K562 (cell line): ENCODE results near the gene MX1. TPM values are rescaled to one million over a fixed set of nuclear protein-coding genes. Genes with fewer than 3 reads are reported as not detected.

Experiments used
- ATAC-seq: fragments of 200-7000 bp; cut with Tn5 transposase; 3 replicates; pipeline ENCODE4 v1.9.1; 2020; ENCODE audit warnings: moderate library complexity
- BruUV-seq: library from RNA; stranded (reverse); fragments of 400-500 nt; replicated peaks from 2 replicates; lab custom pipeline; 2021; lab: Mats Ljungman, UMichigan
- CTCF ChIA-PET: fragments of 300-600 bp; formaldehyde crosslinking; extraction: SDS; loops from one replicate; lab custom pipeline; 2021; ENCODE audit warnings: low intra/inter-chr PET ratio; lab: Yijun Ruan, JAX
- POLR2A ChIA-PET: fragments of 300-600, 350-650 bp; sonication (Branson Sonifier 250); formaldehyde crosslinking; extraction: SDS; loops from one replicate; lab custom pipeline; 2021; ENCODE audit warnings: antibody characterized with exemption, inconsistent platforms; lab: Yijun Ruan, JAX
- DNase-seq, 4 experiments: peaks; one replicate each; pipeline versions ENCODE4 v3.0.0 to v3.0.0-alpha.2; 2011 to 2018; ENCODE audit warnings: low spot score in 3 of 4, mixed read lengths in 3 of 4; ENCODE audit errors: extremely low read depth in 1 of 4
- FAIRE-seq: peaks from 2 replicates; lab custom pipeline; 2011; peaks lifted over from hg19 to GRCh38; lab: Jason Lieb, UNC
- H2AFZ ChIP-seq: 2 replicates; pipeline ENCODE4 v1.6.0; 2011; ENCODE audit warnings: low read depth, low read length, control low read depth, inconsistent platforms
- H3K27ac ChIP-seq: fragments of 200-600 bp; 3 replicates; pipeline ENCODE4 v1.8.0; 2011; ENCODE audit warnings: low read depth, mild to moderate bottlenecking, control low read depth, inconsistent platforms, low read length, moderate library complexity, mixed read lengths; ENCODE audit errors: extremely low read depth
- H3K27me3 ChIP-seq, 2 experiments: fragments of 300-600 bp in 1 of 2; 2 replicates in 1 of 2; 3 replicates in 1 of 2; pipeline versions ENCODE4 v1.6.0 to v1.8.0; 2011; ENCODE audit warnings: inconsistent platforms in 2 of 2, low read length in 2 of 2, mild to moderate bottlenecking in 1 of 2, mixed read lengths in 1 of 2, moderate library complexity in 1 of 2; ENCODE audit not compliant: control insufficient read depth in 2 of 2, insufficient read depth in 2 of 2
- H3K36me3 ChIP-seq: fragments of 300-600 bp; 3 replicates; pipeline ENCODE4 v1.8.0; 2011; ENCODE audit warnings: mild to moderate bottlenecking, low read length, inconsistent platforms; ENCODE audit not compliant: control insufficient read depth, insufficient read depth
- H3K4me1 ChIP-seq, 2 experiments: fragments of 200-600 bp in 1 of 2; replicated peaks in 1 of 2; 2 replicates in 1 of 2; 3 replicates in 1 of 2; pipeline versions ENCODE4 v1.5.1 to v1.8.0; 2011; ENCODE audit warnings: inconsistent platforms in 2 of 2, low read length in 2 of 2, mild to moderate bottlenecking in 1 of 2, mixed read lengths in 1 of 2, moderate library complexity in 1 of 2; ENCODE audit not compliant: control insufficient read depth in 2 of 2, insufficient read depth in 2 of 2
- H3K4me2 ChIP-seq: 2 replicates; pipeline ENCODE4 v1.6.1; 2011; ENCODE audit warnings: low read length, control low read depth, inconsistent platforms, mixed read lengths; ENCODE audit not compliant: insufficient read depth
- H3K4me3 ChIP-seq: fragments of 200-600 bp; sonication (generic), shearing (Covaris generic); 2 replicates; pipeline ENCODE4 v1.5.1; 2016; ENCODE audit warnings: control low read depth, inconsistent platforms
- H3K79me2 ChIP-seq: fragments of 200-600 bp; 3 replicates; pipeline ENCODE4 v1.8.0; 2011; ENCODE audit warnings: low read length, inconsistent platforms; ENCODE audit not compliant: control insufficient read depth, insufficient read depth
- H3K9ac ChIP-seq, 2 experiments: 2 replicates each; pipeline versions ENCODE4 v1.6.0 to v1.6.1; 2011; ENCODE audit warnings: low read depth in 2 of 2, low read length in 2 of 2, control low read depth in 1 of 2, inconsistent platforms in 1 of 2, mild to moderate bottlenecking in 1 of 2, mixed read lengths in 1 of 2; ENCODE audit not compliant: insufficient read depth in 1 of 2
- H3K9me1 ChIP-seq: one replicate; pipeline ENCODE4 v1.6.0; 2011; ENCODE audit warnings: inconsistent platforms, mild to moderate bottlenecking, low read length, moderate library complexity; ENCODE audit not compliant: control insufficient read depth, insufficient read depth
- H3K9me3 ChIP-seq: replicated peaks from 2 replicates; pipeline ENCODE4 v1.5.1; 2011; ENCODE audit warnings: low read depth, low read length, inconsistent platforms; ENCODE audit not compliant: control insufficient read depth, insufficient read depth
- H4K20me1 ChIP-seq: replicated peaks from 2 replicates; pipeline ENCODE4 v1.6.1; 2011; ENCODE audit warnings: low read length, inconsistent platforms, mixed read lengths; ENCODE audit not compliant: control insufficient read depth, insufficient read depth
- CREM ChIP-seq: IDR thresholded peaks from 2 replicates; pipeline ENCODE4 v1.6.1; 2014; ENCODE audit warnings: antibody characterized with exemption, low read depth
- ETS2 ChIP-seq: IDR thresholded peaks from 2 replicates; pipeline ENCODE4 v1.6.1; 2016; ENCODE audit warnings: borderline replicate concordance, missing genetic modification characterization, mild to moderate bottlenecking, moderate library complexity, missing compliant biosample characterization; ENCODE audit not compliant: poor library complexity, severe bottlenecking
- NRF1 ChIP-seq, 2 experiments: fragments of 450-650 bp; IDR thresholded peaks in 1 of 2; conservative IDR thresholded peaks in 1 of 2; 2 replicates each; pipeline ENCODE4 v1.6.1; 2014; ENCODE audit warnings: mild to moderate bottlenecking in 2 of 2
- PCBP1 ChIP-seq: fragments of 200-400 bp; formaldehyde crosslinking; IDR thresholded peaks from 2 replicates; pipeline ENCODE4 v1.6.1; 2018; ENCODE audit warnings: mild to moderate bottlenecking, low read depth, low read length; ENCODE audit not compliant: poor library complexity, severe bottlenecking
- POLR3A ChIP-seq: IDR thresholded peaks from 2 replicates; pipeline ENCODE4 v1.6.1; 2011; ENCODE audit warnings: borderline replicate concordance, mild to moderate bottlenecking, moderate library complexity; ENCODE audit not compliant: insufficient read length, insufficient read depth; ENCODE audit errors: extremely low read depth
- RAD51 ChIP-seq: fragments of 450-650 bp; IDR thresholded peaks from 2 replicates; pipeline ENCODE4 v1.7.1; 2016; ENCODE audit warnings: low read depth, mild to moderate bottlenecking, borderline replicate concordance
- SMARCE1 ChIP-seq: fragments of 450-650 bp; IDR thresholded peaks from 2 replicates; pipeline ENCODE4 v1.7.1; 2016; ENCODE audit warnings: mild to moderate bottlenecking
- SMC3 ChIP-seq: conservative IDR thresholded peaks from 2 replicates; pipeline ENCODE4 v1.6.1; 2011; ENCODE audit warnings: low read depth, low read length, improper control_type of control experiment; ENCODE audit not compliant: insufficient read depth
- ZFP1 ChIP-seq: fragments of 450-650 bp; formaldehyde crosslinking; IDR thresholded peaks from 2 replicates; pipeline ENCODE4 v1.4.0; 2020; ENCODE audit warnings: mild to moderate bottlenecking, mixed read lengths
- WGBS: fragments of 100-300 bp; shearing (Covaris generic); methylation state at CpG from one replicate; pipeline ENCODE4 v1.1.6; 2016; ENCODE audit warnings: low coverage, mixed read lengths; ENCODE audit not compliant: insufficient coverage; ENCODE audit errors: missing lambda C conversion rate; 5-methylcytosine and 5-hydroxymethylcytosine counted together
- in situ Hi-C: fragments of 300-500 bp; cut with MboI; formaldehyde crosslinking; loops from 4 replicates; pipeline ENCODE4 v1.15.0; 2018; ENCODE audit warnings: inconsistent platforms, mixed read lengths
- intact Hi-C: fragments of 100-400 bp; cut with micrococcal nuclease; formaldehyde crosslinking; loops from 2 replicates; pipeline ENCODE4 v1.14.2; 2022
- polyA plus RNA-seq, 8 experiments: library from polyadenylated mRNA; depleted of rRNA in 4 of 8; stranded (reverse) in 5 of 8; unstranded in 3 of 8; fragments of >200 nt; fragmentation: Nextera tagmentation in 2 of 8; fragmentation: Illumina TruSeq in 1 of 8; extraction: Ambion mirVana in 2 of 8; extraction: Trizol in 1 of 8; gene quantifications; 2 replicates each; pipeline versions ENCODE4 v1.2.1 to v1.2.3, GENCODE V29; 2011 to 2014; ENCODE audit warnings: inconsistent platforms in 1 of 8, missing spikeins in 1 of 8
- total RNA-seq, 7 experiments: library from RNA; depleted of rRNA in 6 of 7; stranded (reverse); fragments of >200 nt in 6 of 7; fragmentation: Illumina TruSeq in 2 of 7; extraction: Trizol in 2 of 7; gene quantifications; 2 replicates each; pipeline versions ENCODE4 v1.2.1 to v1.2.3, GENCODE V29; 2011 to 2021; ENCODE audit warnings: low replicate concordance in 1 of 7
- TF ChIP-seq, protein P1 (sequence below): fragments of 250-450 bp; sonication (Bioruptor Pico); IDR thresholded peaks from 2 replicates; pipeline ENCODE4 v1.6.1; 2021; ENCODE audit warnings: mild to moderate bottlenecking
- TF ChIP-seq, protein P2 (sequence below), 2 experiments: fragments of 450-650 bp; IDR thresholded peaks; 2 replicates each; pipeline ENCODE4 v1.6.1; 2018; ENCODE audit warnings: mild to moderate bottlenecking in 2 of 2, low read depth in 1 of 2; ENCODE audit not compliant: partially characterized antibody in 2 of 2
- TF ChIP-seq, protein P3 (sequence below), 2 experiments: fragments of 450-650 bp; conservative IDR thresholded peaks; 2 replicates each; pipeline ENCODE4 v1.6.1; 2017; ENCODE audit warnings: mild to moderate bottlenecking in 2 of 2, moderate library complexity in 2 of 2

Gene MX1
- total and polyA plus RNA-seq, 9 of the 15 experiments (the other 6 are each of a cell fraction or from before 2014, with no cell fraction given): 0.07 to 0.51 (median 0.21) TPM; not detected in 5

DNA sequence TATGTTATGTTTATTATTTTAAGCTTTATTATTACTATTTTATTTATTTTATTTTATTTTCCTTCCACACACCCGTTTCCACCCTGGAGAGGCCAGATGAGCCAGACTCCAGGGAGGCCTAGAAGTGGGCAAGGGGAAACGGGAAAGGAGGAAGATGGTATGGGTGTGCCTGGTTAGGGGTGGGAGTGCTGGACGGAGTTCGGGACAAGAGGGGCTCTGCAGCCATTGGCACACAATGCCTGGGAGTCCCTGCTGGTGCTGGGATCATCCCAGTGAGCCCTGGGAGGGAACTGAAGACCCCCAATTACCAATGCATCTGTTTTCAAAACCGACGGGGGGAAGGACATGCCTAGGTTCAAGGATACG is 468 bp upstream of the MX1 start:
- H3K9me1 ChIP-seq: no peaks in the 10 kb centered on the region
- H3K9ac ChIP-seq: no peak overlapping the region
- ATAC-seq (no peak), DNase-seq (no peak), FAIRE-seq (no peak)
- peaks cover 22 to 51% of the 10 kb centered on the region in 2 experiments; a peak in 4 of 5 replicates for H3K27me3 ChIP-seq
- H3K4me1 ChIP-seq: peaks cover 0 to 7% of the 10 kb centered on the region in 2 experiments; a peak in 2 of 5 replicates
- no peaks in the 10 kb centered on the region for H3K9me3 ChIP-seq
- H4K20me1 ChIP-seq: no peaks in the 10 kb centered on the region
- CTCF ChIA-PET: no interaction called here
- no TSS peak for BruUV-seq
- no peak overlapping the region for H3K4me2 ChIP-seq
- in situ Hi-C loops: no loop called here
- H3K36me3 ChIP-seq: no peaks in the 10 kb centered on the region
- H3K4me3 ChIP-seq: no peak overlapping the region
- whole genome bisulfite sequencing: 2% methylated on average over 7 of the region's 7 CpGs
- H3K27ac ChIP-seq: no peak overlapping the region
- no peak overlapping the region for H2AFZ ChIP-seq
- POLR2A ChIA-PET: no interaction called here
- H3K79me2 ChIP-seq: no peaks in the 10 kb centered on the region
- intact Hi-C loops: no loop called here
- TF ChIP-seq POLR3A (no peak), SMARCE1 (no peak), RAD51 (no peak), CREM (no peak), ZFP1 (no peak), SMC3 (no peak), PCBP1 (no peak), NRF1 (conservative IDR thresholded peaks at IDR 0.05 in 1 of 2, IDR thresholded peaks at IDR 0.05 in 1 of 2) (no peak), ETS2 (tag) (no peak)
- TF ChIP-seq, protein P1, sequence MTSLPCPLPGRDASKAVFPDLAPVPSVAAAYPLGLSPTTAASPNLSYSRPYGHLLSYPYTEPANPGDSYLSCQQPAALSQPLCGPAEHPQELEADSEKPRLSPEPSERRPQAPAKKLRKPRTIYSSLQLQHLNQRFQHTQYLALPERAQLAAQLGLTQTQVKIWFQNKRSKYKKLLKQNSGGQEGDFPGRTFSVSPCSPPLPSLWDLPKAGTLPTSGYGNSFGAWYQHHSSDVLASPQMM (CRISPR knock-in tag): no peak
- TF ChIP-seq, protein P2, sequence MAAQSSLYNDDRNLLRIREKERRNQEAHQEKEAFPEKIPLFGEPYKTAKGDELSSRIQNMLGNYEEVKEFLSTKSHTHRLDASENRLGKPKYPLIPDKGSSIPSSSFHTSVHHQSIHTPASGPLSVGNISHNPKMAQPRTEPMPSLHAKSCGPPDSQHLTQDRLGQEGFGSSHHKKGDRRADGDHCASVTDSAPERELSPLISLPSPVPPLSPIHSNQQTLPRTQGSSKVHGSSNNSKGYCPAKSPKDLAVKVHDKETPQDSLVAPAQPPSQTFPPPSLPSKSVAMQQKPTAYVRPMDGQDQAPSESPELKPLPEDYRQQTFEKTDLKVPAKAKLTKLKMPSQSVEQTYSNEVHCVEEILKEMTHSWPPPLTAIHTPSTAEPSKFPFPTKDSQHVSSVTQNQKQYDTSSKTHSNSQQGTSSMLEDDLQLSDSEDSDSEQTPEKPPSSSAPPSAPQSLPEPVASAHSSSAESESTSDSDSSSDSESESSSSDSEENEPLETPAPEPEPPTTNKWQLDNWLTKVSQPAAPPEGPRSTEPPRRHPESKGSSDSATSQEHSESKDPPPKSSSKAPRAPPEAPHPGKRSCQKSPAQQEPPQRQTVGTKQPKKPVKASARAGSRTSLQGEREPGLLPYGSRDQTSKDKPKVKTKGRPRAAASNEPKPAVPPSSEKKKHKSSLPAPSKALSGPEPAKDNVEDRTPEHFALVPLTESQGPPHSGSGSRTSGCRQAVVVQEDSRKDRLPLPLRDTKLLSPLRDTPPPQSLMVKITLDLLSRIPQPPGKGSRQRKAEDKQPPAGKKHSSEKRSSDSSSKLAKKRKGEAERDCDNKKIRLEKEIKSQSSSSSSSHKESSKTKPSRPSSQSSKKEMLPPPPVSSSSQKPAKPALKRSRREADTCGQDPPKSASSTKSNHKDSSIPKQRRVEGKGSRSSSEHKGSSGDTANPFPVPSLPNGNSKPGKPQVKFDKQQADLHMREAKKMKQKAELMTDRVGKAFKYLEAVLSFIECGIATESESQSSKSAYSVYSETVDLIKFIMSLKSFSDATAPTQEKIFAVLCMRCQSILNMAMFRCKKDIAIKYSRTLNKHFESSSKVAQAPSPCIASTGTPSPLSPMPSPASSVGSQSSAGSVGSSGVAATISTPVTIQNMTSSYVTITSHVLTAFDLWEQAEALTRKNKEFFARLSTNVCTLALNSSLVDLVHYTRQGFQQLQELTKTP (IDR thresholded peaks at IDR 0.05; ENCODE audit: low read depth in 1 of 2, partially characterized antibody in 2 of 2): no peak
- TF ChIP-seq, protein P3, sequence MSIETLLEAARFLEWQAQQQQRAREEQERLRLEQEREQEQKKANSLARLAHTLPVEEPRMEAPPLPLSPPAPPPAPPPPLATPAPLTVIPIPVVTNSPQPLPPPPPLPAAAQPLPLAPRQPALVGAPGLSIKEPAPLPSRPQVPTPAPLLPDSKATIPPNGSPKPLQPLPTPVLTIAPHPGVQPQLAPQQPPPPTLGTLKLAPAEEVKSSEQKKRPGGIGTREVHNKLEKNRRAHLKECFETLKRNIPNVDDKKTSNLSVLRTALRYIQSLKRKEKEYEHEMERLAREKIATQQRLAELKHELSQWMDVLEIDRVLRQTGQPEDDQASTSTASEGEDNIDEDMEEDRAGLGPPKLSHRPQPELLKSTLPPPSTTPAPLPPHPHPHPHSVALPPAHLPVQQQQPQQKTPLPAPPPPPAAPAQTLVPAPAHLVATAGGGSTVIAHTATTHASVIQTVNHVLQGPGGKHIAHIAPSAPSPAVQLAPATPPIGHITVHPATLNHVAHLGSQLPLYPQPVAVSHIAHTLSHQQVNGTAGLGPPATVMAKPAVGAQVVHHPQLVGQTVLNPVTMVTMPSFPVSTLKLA (conservative IDR thresholded peaks at IDR 0.05): no peak
